Left lung (tissue), 10 donors: ENCODE data around the gene NPAS2. TPM values are rescaled to one million over a fixed set of nuclear protein-coding genes. Genes with fewer than 3 reads are reported as not detected.

Experiments
- ATAC-seq: fragments of 200-7000 bp; cut with Tn5 transposase; one replicate; pipeline ENCODE4 v1.9.1; 2020; ENCODE audit warnings: moderate library complexity
- DNase-seq, 4 donors: peaks; one replicate each; pipeline ENCODE4 v3.0.0-alpha.2; 2013 to 2020
- H3K27ac ChIP-seq, 2 donors: fragments of 200-600 bp; sonication (generic) in 1 of 2; one replicate each; pipeline versions ENCODE4 v1.5.0 to v1.8.0; 2020 to 2021
- H3K27me3 ChIP-seq, 2 donors: fragments of 200-600 bp; sonication (generic) in 1 of 2; one replicate each; pipeline versions ENCODE4 v1.5.0 to v1.8.0; 2020 to 2021
- H3K36me3 ChIP-seq, 2 donors: fragments of 200-600 bp; sonication (generic) in 1 of 2; one replicate each; pipeline versions ENCODE4 v1.5.0 to v1.8.0; 2020 to 2021
- H3K4me1 ChIP-seq, 2 donors: fragments of 200-600 bp; one replicate each; pipeline ENCODE4 v1.8.0; 2021
- H3K4me3 ChIP-seq, 2 donors: fragments of 200-600 bp; sonication (generic) in 1 of 2; one replicate each; pipeline versions ENCODE4 v1.5.0 to v1.8.0; 2020 to 2021; ENCODE audit warnings: mild to moderate bottlenecking in 1 of 2
- H3K9me3 ChIP-seq, 2 donors: fragments of 200-600 bp; sonication (generic) in 1 of 2; one replicate each; pipeline versions ENCODE4 v1.5.0 to v1.8.0; 2020 to 2021
- CTCF ChIP-seq, 2 donors: fragments of 200-600 bp; sonication (generic) in 1 of 2; IDR thresholded peaks; one replicate each; pipeline versions ENCODE4 v1.5.0 to v1.8.0; 2021; ENCODE audit warnings: antibody characterized with exemption in 2 of 2
- intact Hi-C, 2 donors: fragments of 100-400 bp; cut with DNase I; formaldehyde crosslinking; loops; one replicate each; pipeline versions ENCODE4 v1.11.2 to v1.14.2; 2022
- polyA plus RNA-seq, 6 donors: library from polyadenylated mRNA; unstranded; fragments of 120-200 nt; gene quantifications; one replicate each; pipeline ENCODE4 v1.2.1, GENCODE V29; 2013; ENCODE audit not compliant: insufficient read length in 6 of 6
- total RNA-seq, 2 donors: library from RNA; stranded (reverse); fragmentation: NEBNext Ultra II Directional; extraction: Animal tissue kit (Norgen Biotek cat#: 25700); gene quantifications; one replicate each; pipeline ENCODE4 v1.2.1, GENCODE V29; 2021
- donor health status: DM: no; HTN: yes; CAD: no.
- donor health status: DM: no; HTN: no; CAD: no.

The NPAS2 gene
- total and polyA plus RNA-seq, 8 donors: 18.8 to 40.2 (median 35.0) TPM

- no peak for TF ChIP-seq CTCF (IDR thresholded peaks at IDR 0.05)
- Histone ChIP-seq H3K4me1 (peaks cover 4 to 11% of the 10 kb centered on the region in 2 donors), H3K9me3 (no peaks in the 10 kb centered on the region), H3K27me3 (peaks cover 0 to 65% of the 10 kb centered on the region in 2 donors), H3K36me3 (no peaks in the 10 kb centered on the region), H3K4me3 (peak overlapping the region; percentile 45 to 53), H3K27ac (peak overlapping the region; percentile 70 to 82)
- ATAC-seq (peak; percentile 84), DNase-seq (peak; percentile 66 to 81 (median 70))
- intact Hi-C loops: no loop called here
These were observed 1.2 kb upstream of the NPAS2 start for GRCh38 chr2:100818606-100819369.

- DNase-seq (no peak), ATAC-seq (no peak)
- Histone ChIP-seq H3K4me3 (peak overlapping the region; percentile 53 to 58), H3K9me3 (no peaks in the 10 kb centered on the region), H3K27me3 (peaks cover 0 to 73% of the 10 kb centered on the region in 2 donors), H3K36me3 (no peaks in the 10 kb centered on the region), H3K4me1 (peaks cover 4 to 11% of the 10 kb centered on the region in 2 donors), H3K27ac (no peak overlapping the region)
- no peak for TF ChIP-seq CTCF (IDR thresholded peaks at IDR 0.05)
- intact Hi-C loops: no loop called here
These were observed 259 bp downstream of the NPAS2 start for GRCh38 chr2:100820273-100820522.

- intact Hi-C loops: no loop called here
- Histone ChIP-seq H3K4me3 (peak overlapping the region; percentile 53 to 58), H3K4me1 (peaks cover 4 to 11% of the 10 kb centered on the region in 2 donors), H3K9me3 (no peaks in the 10 kb centered on the region), H3K27ac (no peak overlapping the region), H3K27me3 (peaks cover 0 to 73% of the 10 kb centered on the region in 2 donors), H3K36me3 (no peaks in the 10 kb centered on the region)
- TF ChIP-seq CTCF (IDR thresholded peaks at IDR 0.05): no peak
- DNase-seq: peak in 1 of 4 donors; percentile 76
- peak; percentile 7 for ATAC-seq
These were observed 750 bp downstream of the NPAS2 start for GRCh38 chr2:100820523-100821254.

- peaks cover 0 to 73% of the 10 kb centered on the region in 2 donors for H3K27me3 ChIP-seq
- no peaks in the 10 kb centered on the region for H3K9me3 ChIP-seq
- no peak overlapping the region for H3K27ac ChIP-seq
- no peak for ATAC-seq
- no peak for TF ChIP-seq CTCF (IDR thresholded peaks at IDR 0.05)
- no peaks in the 10 kb centered on the region for H3K36me3 ChIP-seq
- H3K4me3 ChIP-seq: peak overlapping the region; percentile 53 to 58
- H3K4me1 ChIP-seq: peaks cover 4 to 11% of the 10 kb centered on the region in 2 donors
- intact Hi-C loops: no loop called here
- no peak for DNase-seq
These were observed 1.4 kb downstream of the NPAS2 start for GRCh38 chr2:100821255-100821910.

GRCh38 chr2:100821911-100822265, 1.9 kb downstream of the NPAS2 start:
- intact Hi-C loops: no loop called here
- Histone ChIP-seq H3K27me3 (peaks cover 0 to 70% of the 10 kb centered on the region in 2 donors), H3K4me3 (no peak overlapping the region), H3K4me1 (peaks cover 4 to 11% of the 10 kb centered on the region in 2 donors), H3K36me3 (no peaks in the 10 kb centered on the region), H3K27ac (no peak overlapping the region), H3K9me3 (no peaks in the 10 kb centered on the region)
- ATAC-seq (no peak), DNase-seq (no peak)
- TF ChIP-seq CTCF (IDR thresholded peaks at IDR 0.05): no peak
